ENCODE data around the gene AFDN.
A peak's percentile ranks its signal among the peaks of the same experiment; 100 is the strongest.

AFDN gene

DNA sequence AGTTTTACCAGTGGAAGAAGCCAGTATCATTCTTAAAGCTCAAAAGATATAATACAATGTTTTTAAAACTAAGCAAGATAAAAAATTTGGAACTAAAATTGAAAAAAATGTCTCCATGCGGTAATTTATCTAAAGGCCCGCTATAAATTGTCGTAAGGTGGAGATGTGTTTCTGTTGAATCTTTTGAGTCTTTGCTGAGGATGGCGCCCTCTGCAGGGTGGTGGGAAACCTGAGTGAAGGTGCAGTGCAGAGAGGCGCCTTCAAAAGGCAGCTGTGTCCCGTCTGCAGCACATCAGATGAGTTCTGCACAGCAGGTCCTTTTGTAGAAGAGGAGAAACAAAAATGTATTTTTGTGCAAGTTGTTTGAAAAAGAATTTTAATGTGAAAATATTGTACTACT, 141.4 kb downstream of the AFDN start:
- Histone ChIP-seq H3K36me3 (ENCODE audit: low read depth) (peaks cover 84% of the 10 kb centered on the region), H3K27ac (ENCODE audit: poor library complexity, severe bottlenecking) (no peak overlapping the region), H3K27me3 (ENCODE audit: insufficient read depth, poor library complexity, severe bottlenecking) (no peaks in the 10 kb centered on the region), H3K9me3 (ENCODE audit: severe bottlenecking) (no peaks in the 10 kb centered on the region), H3K4me1 (ENCODE audit: insufficient read depth, poor library complexity, severe bottlenecking) (no peaks in the 10 kb centered on the region), H3K4me3 (ENCODE audit: severe bottlenecking) (no peak overlapping the region)
- ATAC-seq (ENCODE audit: low read depth) (no peak), DNase-seq (ENCODE audit: low spot score) (no peak)
- TF ChIP-seq, protein P1, sequence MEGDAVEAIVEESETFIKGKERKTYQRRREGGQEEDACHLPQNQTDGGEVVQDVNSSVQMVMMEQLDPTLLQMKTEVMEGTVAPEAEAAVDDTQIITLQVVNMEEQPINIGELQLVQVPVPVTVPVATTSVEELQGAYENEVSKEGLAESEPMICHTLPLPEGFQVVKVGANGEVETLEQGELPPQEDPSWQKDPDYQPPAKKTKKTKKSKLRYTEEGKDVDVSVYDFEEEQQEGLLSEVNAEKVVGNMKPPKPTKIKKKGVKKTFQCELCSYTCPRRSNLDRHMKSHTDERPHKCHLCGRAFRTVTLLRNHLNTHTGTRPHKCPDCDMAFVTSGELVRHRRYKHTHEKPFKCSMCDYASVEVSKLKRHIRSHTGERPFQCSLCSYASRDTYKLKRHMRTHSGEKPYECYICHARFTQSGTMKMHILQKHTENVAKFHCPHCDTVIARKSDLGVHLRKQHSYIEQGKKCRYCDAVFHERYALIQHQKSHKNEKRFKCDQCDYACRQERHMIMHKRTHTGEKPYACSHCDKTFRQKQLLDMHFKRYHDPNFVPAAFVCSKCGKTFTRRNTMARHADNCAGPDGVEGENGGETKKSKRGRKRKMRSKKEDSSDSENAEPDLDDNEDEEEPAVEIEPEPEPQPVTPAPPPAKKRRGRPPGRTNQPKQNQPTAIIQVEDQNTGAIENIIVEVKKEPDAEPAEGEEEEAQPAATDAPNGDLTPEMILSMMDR (IDR thresholded peaks at IDR 0.05; ENCODE audit: poor library complexity, severe bottlenecking), result peak; percentile 35

DNA sequence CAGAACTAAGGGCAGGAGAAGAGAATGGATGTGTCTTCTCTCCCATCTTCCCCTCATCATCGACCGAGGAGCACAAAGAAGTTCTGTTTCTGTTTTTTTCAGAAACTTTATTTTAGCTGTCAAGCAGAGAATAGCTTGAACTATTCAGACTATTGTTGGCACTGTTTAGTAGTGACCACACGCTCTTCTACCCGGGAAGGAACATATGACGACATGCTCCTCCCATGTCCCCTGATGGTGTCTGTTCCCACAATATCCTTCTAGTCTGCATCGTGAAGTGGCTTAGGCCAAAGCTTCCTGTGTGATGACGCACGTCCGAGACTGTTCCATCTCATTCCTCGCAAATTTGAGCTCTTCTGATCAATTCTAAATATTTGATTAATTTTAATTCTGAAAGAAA, 143.5 kb downstream of the AFDN start:
- Histone ChIP-seq H3K9me3 (ENCODE audit: severe bottlenecking) (no peaks in the 10 kb centered on the region), H3K27me3 (ENCODE audit: insufficient read depth, poor library complexity, severe bottlenecking) (no peaks in the 10 kb centered on the region), H3K27ac (ENCODE audit: poor library complexity, severe bottlenecking) (no peak overlapping the region), H3K36me3 (ENCODE audit: low read depth) (peaks cover 63% of the 10 kb centered on the region), H3K4me3 (ENCODE audit: severe bottlenecking) (no peak overlapping the region), H3K4me1 (ENCODE audit: insufficient read depth, poor library complexity, severe bottlenecking) (no peaks in the 10 kb centered on the region)
- ATAC-seq (ENCODE audit: low read depth) (no peak), DNase-seq (ENCODE audit: low spot score) (no peak)
- TF ChIP-seq, protein P1 (IDR thresholded peaks at IDR 0.05; ENCODE audit: poor library complexity, severe bottlenecking), result no peak

DNA sequence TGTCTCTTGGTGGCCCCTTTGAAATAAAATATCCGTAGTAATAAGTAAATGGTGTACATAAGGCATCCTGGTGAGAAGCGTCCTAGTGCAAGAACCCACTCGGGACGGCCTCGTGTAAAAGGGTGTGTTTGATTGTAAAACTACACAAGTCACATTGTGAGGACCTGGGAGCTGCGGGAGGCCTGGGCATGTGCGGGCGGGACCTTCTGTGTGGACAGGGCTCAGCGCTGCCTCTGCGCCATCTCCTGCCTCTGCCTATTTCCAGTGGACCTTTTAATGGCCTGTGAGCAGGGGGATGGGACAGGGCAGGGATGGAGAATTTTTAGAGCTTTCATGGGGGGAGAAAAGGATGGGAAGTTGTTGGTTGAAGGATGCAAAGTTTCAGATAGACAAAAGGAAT, 145.5 kb downstream of the AFDN start:
- no peaks in the 10 kb centered on the region for H3K4me1 ChIP-seq (ENCODE audit: insufficient read depth, poor library complexity, severe bottlenecking)
- DNase-seq (ENCODE audit: low spot score) (no peak), ATAC-seq (ENCODE audit: low read depth) (no peak)
- H3K27me3 ChIP-seq (ENCODE audit: insufficient read depth, poor library complexity, severe bottlenecking), result no peaks in the 10 kb centered on the region
- TF ChIP-seq, protein P1 (IDR thresholded peaks at IDR 0.05; ENCODE audit: poor library complexity, severe bottlenecking), result no peak
- no peak overlapping the region for H3K4me3 ChIP-seq (ENCODE audit: severe bottlenecking)
- H3K36me3 ChIP-seq (ENCODE audit: low read depth), result peaks cover 48% of the 10 kb centered on the region
- H3K27ac ChIP-seq (ENCODE audit: poor library complexity, severe bottlenecking), result no peak overlapping the region
- no peaks in the 10 kb centered on the region for H3K9me3 ChIP-seq (ENCODE audit: severe bottlenecking)

DNA sequence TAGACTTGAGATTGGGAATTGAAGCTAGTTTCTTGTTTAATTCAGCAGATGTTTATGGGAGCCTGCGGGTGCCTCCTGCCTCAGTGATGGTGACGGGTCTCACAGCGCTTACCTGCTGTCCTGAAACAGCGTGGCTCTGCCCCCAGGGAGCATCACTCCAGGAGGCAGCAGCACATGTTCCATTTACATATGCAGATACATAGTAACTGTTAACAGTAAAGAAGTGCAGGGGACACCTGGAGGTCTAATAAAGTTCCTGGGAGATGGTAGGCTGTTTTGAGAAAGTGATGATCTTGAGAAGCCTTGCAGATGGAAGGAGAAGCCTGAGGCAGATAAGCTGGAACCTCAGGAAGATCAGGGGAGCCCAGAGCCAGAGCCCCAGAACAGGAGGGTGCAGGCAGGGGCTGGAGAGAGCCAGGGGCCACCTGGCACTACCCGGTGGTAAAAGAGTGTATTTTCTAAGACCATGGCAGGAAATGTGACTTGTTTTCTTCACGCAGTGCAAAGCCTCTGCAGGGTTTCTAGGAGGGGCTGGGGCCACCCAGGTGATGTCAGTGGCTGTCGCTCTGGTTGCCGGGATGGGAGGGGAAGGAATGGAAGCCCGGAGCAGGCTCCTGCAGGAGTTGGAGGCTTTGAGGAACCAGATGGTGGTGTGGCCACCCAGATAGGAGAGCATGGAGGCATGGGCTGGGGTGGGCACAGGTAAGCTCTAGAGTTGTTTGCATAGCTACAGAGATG, 146.6 kb downstream of the AFDN start:
- no peak overlapping the region for H3K4me3 ChIP-seq (ENCODE audit: severe bottlenecking)
- TF ChIP-seq, protein P1 (IDR thresholded peaks at IDR 0.05; ENCODE audit: poor library complexity, severe bottlenecking), result no peak
- ATAC-seq (ENCODE audit: low read depth), result no peak

DNA sequence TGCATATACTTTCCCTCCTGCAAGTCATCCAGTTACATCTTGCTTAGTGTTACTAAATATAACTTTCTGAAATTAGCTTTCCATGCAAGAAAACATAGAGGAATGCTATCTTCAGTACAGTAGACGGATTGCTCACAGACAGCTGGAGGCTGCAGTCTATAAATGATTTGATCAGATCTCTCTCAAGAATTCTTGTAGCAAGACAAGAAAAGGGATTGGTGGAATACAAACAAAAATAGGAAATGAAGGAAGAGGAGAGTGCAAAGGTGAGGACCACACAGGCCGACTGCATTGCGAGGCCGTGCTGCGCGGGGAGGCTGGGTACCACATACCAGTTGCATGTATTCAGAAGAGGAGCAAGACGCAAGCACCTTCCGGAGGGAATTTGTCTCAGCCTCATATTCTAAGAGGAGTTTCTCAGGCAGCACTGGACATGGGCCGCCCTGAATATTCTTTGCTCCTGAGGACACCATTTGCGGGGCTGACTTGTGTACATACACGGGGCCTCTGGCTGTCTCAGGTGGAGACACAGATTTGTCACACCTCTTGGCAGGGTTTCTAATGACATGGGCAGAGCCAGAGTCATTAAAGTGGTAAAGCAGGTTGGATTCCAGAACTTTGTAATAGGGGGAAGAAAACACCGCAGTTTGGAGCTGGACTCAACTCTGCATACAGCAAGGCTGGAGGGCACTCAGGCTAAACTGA, 148.1 kb downstream of the AFDN start:
- ATAC-seq (ENCODE audit: low read depth) (peak; percentile 23; the same call in 1 of the 3 replicates), DNase-seq (ENCODE audit: low spot score) (no peak)
- no peak overlapping the region for H3K4me3 ChIP-seq (ENCODE audit: severe bottlenecking)
- TF ChIP-seq, protein P1 (IDR thresholded peaks at IDR 0.05; ENCODE audit: poor library complexity, severe bottlenecking), result no peak
- no peak overlapping the region for H3K27ac ChIP-seq (ENCODE audit: poor library complexity, severe bottlenecking)
- no peaks in the 10 kb centered on the region for H3K9me3 ChIP-seq (ENCODE audit: severe bottlenecking)
- H3K36me3 ChIP-seq (ENCODE audit: low read depth), result peaks cover 22% of the 10 kb centered on the region
- no peaks in the 10 kb centered on the region for H3K4me1 ChIP-seq (ENCODE audit: insufficient read depth, poor library complexity, severe bottlenecking)
- no peaks in the 10 kb centered on the region for H3K27me3 ChIP-seq (ENCODE audit: insufficient read depth, poor library complexity, severe bottlenecking)

More for the DNA sequence above, 146.6 kb downstream of the AFDN start:
- H3K4me1 ChIP-seq (ENCODE audit: insufficient read depth, poor library complexity, severe bottlenecking), result no peaks in the 10 kb centered on the region
- H3K9me3 ChIP-seq (ENCODE audit: severe bottlenecking), result no peaks in the 10 kb centered on the region
- H3K36me3 ChIP-seq (ENCODE audit: low read depth), result peaks cover 36% of the 10 kb centered on the region
- DNase-seq (ENCODE audit: low spot score), result no peak
- H3K27ac ChIP-seq (ENCODE audit: poor library complexity, severe bottlenecking), result no peak overlapping the region
- H3K27me3 ChIP-seq (ENCODE audit: insufficient read depth, poor library complexity, severe bottlenecking), result no peaks in the 10 kb centered on the region
